Ovary (tissue), 3 donors: Measurements from ENCODE around the gene PRDM13.

Experiments used
- CTCF ChIP-seq, 3 donors: fragments of 450-650 bp in 2 of 3; fragments of 200-600 bp in 1 of 3; IDR thresholded peaks; one replicate each; pipeline versions ENCODE4 v1.5.1 to v1.8.0; 2016 to 2022; ENCODE audit warnings: antibody characterized with exemption in 3 of 3, mild to moderate bottlenecking in 1 of 3
- EP300 ChIP-seq: sonication (generic); formaldehyde crosslinking; IDR thresholded peaks from one replicate; pipeline ENCODE4 v1.6.1; 2017; ENCODE audit warnings: antibody characterized with exemption
- POLR2A ChIP-seq: fragments of 450-650 bp; IDR thresholded peaks from one replicate; pipeline ENCODE4 v1.6.1; 2017; ENCODE audit warnings: antibody characterized with exemption, mild to moderate bottlenecking, moderate library complexity
- donor health status: DM: no; HTN: no; CAD: no.

DNA sequence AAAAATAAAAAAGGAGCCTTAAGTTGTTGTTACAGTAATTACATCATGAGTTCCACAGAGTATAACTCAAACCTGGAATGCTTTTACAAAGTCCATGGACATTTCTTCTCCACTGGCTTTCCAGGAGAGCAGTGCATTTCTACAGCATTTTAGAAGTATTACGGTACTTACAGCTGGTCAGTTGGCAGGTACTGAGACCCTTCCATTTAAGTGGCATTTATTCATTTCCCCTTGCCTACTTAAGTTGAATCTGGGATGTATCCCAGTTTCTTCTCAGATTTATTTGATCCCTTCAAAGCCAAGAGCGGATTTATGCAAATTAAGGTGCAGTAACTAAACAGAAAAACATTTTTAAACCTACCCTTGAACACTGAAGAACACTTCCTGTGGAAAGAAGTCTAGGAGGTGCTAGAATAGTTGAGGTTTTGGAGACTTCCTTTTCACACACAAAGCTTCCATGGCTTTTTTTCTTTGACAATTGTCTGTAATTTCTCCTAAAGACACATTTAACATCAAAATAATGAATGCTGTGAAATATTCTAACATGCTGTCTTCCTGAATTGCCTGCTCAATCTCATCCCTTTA lies 3.4 kb downstream of the PRDM13 start:
- TF ChIP-seq CTCF (IDR thresholded peaks at IDR 0.05) (no peak), POLR2A (no peak), EP300 (no peak)
